ENCODE results near the gene SLC24A3.

DNA sequence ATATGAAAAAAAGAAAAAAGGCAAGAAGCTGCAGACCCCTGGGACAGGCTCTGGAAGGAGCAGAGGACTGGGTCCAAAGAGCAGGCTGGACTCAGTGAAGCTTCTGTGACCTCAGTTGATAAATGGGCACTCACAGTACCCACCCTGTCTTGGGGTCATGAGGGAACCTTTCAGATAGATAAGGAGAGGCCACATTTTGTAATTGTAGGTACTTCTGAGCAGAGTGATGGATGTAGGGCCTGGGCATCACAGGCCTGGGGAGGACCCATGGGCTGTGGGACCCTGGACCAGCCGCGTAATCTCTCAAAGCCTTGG lies 79.3 kb downstream of the SLC24A3 start:
- TF ChIP-seq CTCF (IDR thresholded peaks at IDR 0.05; ENCODE audit: low read depth, low read length, poor library complexity, severe bottlenecking) (no peak), EZH2phosphoT487 (IDR thresholded peaks at IDR 0.05; ENCODE audit: borderline replicate concordance, low read length) (no peak)

Measured in DOHH2 (cell line).